Lung microvascular endothelial cell (primary cell): ENCODE measurements around the gene P3H2. TPM values are rescaled to one million over a fixed set of nuclear protein-coding genes. Genes with fewer than 3 reads are reported as not detected.
"Not testable (repeated sequence)": the region's sequence is repeated elsewhere in the genome, so short reads cannot be mapped to it uniquely, and the experiment has no call there.

Experiments used
- DNase-seq, 2 donors: peaks; one replicate each; pipeline versions ENCODE4 v3.0.0 to v3.0.0-alpha.2; 2010; ENCODE audit warnings: low read depth in 2 of 2
- total RNA-seq: library from RNA; depleted of rRNA; stranded (reverse); fragments of >200 nt; gene quantifications from 2 replicates; pipeline ENCODE4 v1.2.1, GENCODE V29; 2014

Gene P3H2
- total RNA-seq, 1 donor from 2014 or later: 3.2 TPM

- DNase-seq: peak in 1 of 2 donors; percentile 35
Observed at GRCh38 chr3:189985948-189986347, 134.7 kb downstream of the P3H2 start.

- DNase-seq: no peak
Observed at GRCh38 chr3:189983612-189984011, 137.1 kb downstream of the P3H2 start.

GRCh38 chr3:189982321-189982945 lies 138.3 kb downstream of the P3H2 start:
- peak; percentile 22 to 88 for DNase-seq

GRCh38 chr3:189981668-189982067 lies 139.0 kb downstream of the P3H2 start:
- peak; percentile 42 to 80 for DNase-seq

GRCh38 chr3:189978753-189979152 lies 141.9 kb downstream of the P3H2 start:
- DNase-seq: no peak

GRCh38 chr3:189977174-189977573 lies 143.5 kb downstream of the P3H2 start:
- DNase-seq: no peak

GRCh38 chr3:189975391-189975990 lies 145.2 kb downstream of the P3H2 start:
- no peak for DNase-seq

GRCh38 chr3:189974359-189974758 lies 146.3 kb downstream of the P3H2 start:
- no peak for DNase-seq

- peak; percentile 66 to 79 for DNase-seq
Observed at GRCh38 chr3:189967254-189967865, 153.3 kb downstream of the P3H2 start.

GRCh38 chr3:189966843-189967242 lies 153.9 kb downstream of the P3H2 start:
- DNase-seq: no peak

- DNase-seq: no peak
Observed at GRCh38 chr3:189964623-189965332, 155.9 kb downstream of the P3H2 start.

- no peak for DNase-seq
Observed at GRCh38 chr3:189962466-189962865, 158.2 kb downstream of the P3H2 start.

GRCh38 chr3:189961522-189962161 lies 159.1 kb downstream of the P3H2 start:
- peak; percentile 85 to 93 for DNase-seq

- not testable (repeated sequence) for DNase-seq
Observed at GRCh38 chr3:189961086-189961485, 159.6 kb downstream of the P3H2 start.

GRCh38 chr3:189954733-189955665 lies 165.7 kb downstream of the P3H2 start:
- DNase-seq: no peak

- no peak for DNase-seq
Observed at GRCh38 chr3:189953551-189953950, 167.1 kb downstream of the P3H2 start.

GRCh38 chr3:189952272-189952671 lies 168.4 kb downstream of the P3H2 start:
- DNase-seq: no peak

GRCh38 chr3:189950258-189950657 lies 170.4 kb downstream of the P3H2 start:
- DNase-seq: no peak

GRCh38 chr3:189949580-189949979 lies 171.1 kb downstream of the P3H2 start:
- DNase-seq: no peak

GRCh38 chr3:189948724-189949045 lies 172.0 kb downstream of the P3H2 start:
- no peak for DNase-seq
